GM18907 (cell line): Measurements from ENCODE around the gene POU4F3.

ENCODE experiments used
- ATAC-seq: cut with Tn5 transposase; IDR thresholded peaks from one replicate; pipeline ENCODE4 v1.9.1; 2021; ENCODE audit warnings: mild to moderate bottlenecking, moderate library complexity; ENCODE audit not compliant: unreplicated experiment

POU4F3 gene

DNA sequence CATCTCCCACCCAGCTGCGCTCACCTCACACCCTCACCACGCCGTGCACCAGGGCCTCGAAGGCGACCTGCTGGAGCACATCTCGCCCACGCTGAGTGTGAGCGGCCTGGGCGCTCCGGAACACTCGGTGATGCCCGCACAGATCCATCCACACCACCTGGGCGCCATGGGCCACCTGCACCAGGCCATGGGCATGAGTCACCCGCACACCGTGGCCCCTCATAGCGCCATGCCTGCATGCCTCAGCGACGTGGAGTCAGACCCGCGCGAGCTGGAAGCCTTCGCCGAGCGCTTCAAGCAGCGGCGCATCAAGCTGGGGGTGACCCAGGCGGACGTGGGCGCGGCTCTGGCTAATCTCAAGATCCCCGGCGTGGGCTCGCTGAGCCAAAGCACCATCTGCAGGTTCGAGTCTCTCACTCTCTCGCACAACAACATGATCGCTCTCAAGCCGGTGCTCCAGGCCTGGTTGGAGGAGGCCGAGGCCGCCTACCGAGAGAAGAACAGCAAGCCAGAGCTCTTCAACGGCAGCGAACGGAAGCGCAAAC, 1.1 kb downstream of the POU4F3 start:
- no peak for ATAC-seq

DNA sequence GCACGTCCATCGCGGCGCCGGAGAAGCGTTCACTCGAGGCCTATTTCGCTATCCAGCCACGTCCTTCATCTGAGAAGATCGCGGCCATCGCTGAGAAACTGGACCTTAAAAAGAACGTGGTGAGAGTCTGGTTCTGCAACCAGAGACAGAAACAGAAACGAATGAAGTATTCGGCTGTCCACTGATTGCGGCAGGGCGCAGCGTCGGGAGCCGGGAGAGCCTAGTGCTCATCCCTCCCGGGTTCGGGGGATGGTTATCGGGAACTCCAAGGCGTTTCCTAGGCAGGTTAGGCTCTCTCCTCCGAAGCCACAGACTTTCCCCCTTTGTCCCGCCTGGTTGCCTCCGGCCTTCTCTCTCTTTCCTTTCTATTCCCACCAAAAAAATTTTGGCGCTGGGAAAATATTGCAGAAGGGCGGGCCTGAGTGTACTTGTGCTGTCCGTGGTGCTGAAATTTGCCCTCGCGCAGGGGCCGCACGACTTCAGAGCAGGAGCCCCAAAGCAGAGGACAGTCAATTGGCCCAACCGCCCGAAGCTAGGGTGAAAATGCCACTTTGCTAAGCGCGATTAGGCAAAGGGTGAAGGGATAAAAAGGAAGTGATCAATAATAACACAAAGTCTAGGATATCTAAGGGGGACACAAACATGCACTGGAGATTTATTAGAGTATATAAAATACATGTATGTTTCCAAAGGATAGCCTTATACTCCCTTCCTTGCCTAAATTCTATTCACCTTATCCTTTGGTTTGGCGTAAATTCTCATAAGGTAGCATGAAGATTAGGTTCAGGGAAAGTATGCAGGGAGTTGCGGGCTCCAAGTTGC, 1.8 kb downstream of the POU4F3 start:
- ATAC-seq, result no peak

DNA sequence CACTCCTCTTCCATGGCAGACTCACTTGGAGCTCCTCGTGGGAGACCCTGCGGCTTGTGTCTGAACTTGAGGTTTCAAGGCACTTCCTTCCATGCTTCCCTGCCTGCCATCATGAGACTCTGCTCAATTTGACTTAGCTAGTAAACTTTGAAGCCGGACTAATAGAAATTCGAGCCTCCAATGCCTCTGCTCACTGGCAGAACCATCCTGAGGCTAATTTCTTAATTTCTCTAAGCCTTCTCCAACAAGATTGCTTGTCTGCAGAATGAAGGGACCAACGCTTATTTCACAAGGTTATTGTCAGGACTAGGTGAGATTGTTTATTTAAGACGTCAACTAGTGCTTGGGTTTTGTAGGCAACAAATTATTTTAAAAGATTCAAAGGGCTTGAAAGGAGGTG, 3.2 kb downstream of the POU4F3 start:
- ATAC-seq, result no peak

DNA sequence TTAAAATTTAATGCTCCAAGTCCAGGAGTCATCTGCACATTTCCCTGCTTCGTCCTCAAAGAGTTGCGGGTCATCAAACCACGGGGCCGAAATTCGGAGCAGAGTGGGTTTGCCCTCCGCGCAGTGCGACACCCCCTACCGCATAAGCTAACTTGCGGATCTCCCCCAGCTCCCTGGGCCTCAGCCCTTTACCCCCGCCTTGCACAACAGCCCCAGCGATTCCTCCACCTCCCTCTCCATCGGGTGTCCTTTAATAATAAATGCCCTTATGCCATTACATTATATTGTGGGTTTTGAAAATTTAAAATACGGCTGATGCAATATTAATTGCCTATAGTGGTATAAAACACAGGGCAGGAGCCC, 3.9 kb downstream of the POU4F3 start:
- ATAC-seq, result no peak

DNA sequence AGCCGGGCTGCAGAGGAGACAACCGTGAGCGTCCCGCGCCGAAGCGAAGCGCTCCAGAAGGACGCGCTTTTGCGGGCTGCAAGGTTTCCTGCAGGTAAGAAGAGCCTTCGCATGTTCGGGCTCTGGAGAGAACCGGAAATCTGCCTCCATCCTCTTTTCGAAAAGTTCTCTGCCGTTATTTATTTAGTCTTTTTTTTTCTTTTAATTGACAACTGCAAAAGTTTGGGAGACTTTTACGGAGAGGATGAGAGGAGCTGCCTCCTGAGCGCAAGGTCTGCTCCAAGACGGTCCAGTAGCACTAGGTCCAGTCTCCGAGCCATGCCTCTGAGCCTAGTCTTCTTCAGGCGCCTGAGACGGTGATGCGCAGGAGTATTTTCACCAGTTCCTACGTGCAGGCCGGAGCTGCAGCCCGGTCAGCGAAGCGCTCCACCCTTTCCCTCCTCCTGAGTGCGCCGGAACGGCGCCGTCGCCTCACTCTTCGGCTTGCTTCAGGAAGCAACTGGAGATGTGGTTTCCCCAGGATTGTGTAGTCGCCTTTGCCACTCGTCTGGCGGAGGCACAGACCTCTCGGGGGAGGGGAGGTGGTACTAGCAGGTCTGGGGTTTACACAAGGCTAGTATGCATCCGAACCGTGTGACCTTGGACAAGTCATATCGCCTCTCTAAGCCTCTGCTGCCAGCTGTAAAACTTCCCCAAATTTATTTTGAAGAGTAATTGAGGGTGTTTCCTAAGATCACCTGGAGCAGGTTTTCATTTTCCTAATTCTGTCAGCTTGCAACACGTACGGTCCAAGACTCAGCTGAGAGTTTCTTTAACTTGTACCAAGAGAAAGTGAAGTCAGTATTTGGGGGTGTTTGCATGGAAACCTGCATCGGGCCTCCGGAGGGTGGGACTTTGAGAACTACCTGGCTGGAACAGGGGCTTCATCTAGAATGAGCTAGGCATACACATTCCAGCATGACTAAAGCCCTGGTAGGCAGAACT, 4.5 kb downstream of the POU4F3 start:
- no peak for ATAC-seq

DNA sequence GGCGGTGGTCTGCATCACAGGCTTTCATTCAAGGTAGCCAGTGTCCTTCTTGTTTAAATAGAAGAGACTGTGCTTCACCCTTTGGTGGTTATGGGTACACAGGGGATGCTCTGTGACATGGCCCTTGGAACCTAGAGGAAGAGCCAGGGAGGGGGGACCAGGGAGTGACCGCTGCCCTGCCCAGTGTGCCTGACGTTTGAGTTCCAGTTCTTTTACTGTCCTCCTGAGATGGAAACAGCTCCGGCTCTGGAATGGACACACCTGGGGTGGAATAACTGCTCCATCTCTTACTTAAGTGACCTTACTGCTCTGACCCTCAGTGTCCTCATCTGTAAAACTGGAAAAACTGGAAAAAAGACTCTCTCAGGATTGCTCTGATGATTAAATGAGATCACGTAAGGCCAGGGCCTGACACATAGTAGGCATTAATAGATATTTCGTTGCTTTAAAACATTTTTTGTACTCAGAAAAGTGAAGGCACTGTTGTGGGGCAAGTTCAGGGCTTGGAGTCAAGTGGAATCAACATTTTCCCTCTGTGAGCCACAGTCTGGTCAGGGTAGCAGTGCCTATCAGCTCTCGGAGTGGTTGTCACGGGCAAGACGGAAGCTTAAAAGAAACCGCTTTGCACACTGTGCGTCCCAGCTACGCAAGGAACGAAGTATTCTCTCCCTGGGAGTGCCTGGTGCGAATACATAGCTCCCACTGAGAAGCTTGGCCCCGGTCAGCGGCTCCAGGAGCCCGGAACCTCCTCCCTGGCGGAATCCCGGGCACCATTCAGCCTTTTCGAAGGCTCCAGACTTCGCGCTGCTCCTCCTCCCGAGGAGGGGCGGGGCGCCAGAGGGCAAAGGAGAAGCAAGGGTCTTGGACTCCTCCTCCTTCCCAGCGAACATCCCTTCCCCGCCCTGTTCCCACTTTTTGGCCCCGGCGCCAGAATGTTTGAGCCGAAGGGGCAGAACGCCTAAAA, 5.8 kb downstream of the POU4F3 start:
- no peak for ATAC-seq

DNA sequence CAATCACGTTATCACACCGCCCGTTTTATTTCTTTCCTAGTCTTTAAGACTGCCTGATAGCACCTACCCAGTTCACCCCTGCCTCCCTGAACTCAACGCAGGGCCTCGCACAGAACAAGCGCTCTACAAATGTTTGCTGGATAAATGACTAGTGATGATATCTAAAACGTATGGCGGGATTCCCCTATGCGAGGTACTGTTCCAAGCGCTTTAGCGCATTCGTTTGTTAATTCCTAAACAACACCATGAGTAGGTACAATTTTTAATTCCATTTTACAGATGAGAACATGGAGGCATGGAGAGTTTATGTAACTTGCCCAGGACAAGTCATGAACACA, 6.6 kb downstream of the POU4F3 start:
- ATAC-seq, result no peak

DNA sequence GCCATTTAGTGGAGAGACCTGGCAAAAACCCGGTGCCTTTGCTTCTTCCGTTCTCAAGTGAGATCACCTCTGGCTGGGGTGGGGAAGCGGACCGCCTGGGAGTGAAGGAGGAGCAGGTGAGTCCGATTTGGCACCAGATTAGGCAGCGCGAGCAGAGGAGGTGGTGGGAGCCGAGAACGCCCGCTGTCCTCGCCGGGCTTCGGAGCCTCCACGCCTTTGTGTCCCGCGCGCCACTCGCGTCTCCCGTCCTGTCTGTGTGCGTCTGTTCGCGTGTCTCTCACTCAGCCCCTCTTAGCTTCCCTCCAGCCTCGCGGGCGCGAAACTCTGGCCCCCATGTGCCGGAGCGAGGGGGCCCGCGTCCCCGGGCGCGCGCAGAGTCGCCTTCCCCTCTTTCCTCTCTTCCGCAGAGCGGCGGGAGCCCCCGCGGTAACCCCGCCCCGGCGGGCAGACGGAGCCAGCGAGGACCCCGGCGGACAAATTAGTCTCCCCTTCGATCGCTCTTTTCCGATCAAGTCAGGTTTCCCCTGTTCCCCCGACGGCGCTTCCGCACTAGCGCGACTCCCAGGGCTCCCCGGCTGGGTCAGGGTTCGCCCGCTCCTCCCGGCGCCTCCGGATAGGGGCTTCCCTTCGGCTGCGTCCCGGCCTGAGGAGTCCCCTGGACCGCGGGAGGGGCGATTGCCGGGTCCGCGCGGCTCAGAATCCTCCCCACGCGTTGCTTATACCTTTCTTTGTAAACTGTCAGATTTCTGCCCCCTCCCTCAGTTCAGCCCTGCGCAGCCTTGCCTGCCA, 7.1 kb downstream of the POU4F3 start:
- no peak for ATAC-seq

DNA sequence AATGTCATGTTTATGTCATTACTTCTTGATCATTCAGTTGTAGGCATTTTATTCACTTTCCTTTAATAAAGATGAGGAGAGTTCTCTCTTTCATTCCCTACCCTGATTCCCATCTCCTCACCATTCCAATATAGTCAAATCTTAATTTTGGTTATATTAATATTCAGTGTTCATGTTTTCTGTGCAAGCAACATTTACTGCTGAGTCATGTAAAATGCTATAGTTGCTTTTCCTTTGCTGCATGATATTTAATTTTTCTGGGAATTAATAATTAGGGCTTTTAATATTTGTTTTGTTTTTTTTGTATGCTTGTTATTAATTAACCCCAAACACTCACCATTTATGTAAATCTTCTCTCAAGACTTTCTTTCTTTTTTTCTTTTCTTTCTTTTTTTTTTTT, 18.5 kb downstream of the POU4F3 start:
- ATAC-seq, result no peak

DNA sequence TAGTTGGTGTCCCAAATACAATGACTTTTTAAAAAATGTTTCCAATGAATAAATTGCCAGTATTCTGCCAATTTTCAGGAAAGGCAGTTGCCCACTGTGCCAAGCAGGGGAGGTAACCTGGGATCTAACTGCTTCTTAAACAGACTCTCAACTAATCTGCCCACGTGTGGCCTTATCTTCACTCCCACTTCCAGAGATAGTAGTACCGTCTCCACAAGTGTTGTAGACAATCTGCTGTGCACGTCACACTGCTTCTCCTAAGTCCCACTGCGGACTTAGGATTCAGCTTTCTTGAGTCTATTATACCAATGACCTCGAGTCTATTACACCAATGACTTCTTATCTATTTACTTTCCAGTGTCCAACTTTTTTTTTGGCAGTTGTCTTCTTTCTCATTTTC, 21.2 kb downstream of the POU4F3 start:
- ATAC-seq, result no peak

DNA sequence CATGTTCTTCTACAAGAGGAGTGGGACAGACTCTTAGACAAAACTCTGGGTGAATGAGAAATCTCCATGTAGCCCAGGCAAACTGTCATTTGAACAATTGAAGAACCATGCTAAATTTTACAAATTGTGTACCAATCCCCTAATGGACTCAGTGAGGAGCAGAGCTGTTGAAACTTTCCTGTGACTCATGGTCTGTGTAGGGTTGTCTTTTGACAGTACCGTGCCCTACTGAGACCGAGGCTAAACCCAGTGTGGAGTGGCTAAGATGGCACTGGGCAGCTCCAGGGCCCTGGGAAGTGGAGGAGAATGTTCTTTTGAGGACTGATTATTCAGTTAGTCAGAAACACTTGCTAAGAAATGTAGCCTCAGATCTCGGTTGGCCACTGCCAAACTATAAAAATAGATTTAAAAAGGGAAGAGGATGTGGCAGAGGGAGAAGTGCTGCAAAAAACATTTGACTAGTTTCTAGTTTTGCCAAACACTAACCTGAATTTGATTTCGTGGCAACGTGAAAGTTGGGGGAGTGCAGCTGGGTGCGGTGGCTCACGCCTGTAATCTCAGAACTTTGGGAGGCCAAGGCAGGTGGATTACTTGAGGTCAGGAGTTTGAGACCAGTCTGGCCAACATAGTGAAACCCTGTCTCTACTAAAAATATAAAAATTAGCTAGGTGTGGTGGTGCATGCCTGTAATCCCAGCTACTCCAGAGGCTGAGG, 24.7 kb downstream of the POU4F3 start:
- no peak for ATAC-seq

DNA sequence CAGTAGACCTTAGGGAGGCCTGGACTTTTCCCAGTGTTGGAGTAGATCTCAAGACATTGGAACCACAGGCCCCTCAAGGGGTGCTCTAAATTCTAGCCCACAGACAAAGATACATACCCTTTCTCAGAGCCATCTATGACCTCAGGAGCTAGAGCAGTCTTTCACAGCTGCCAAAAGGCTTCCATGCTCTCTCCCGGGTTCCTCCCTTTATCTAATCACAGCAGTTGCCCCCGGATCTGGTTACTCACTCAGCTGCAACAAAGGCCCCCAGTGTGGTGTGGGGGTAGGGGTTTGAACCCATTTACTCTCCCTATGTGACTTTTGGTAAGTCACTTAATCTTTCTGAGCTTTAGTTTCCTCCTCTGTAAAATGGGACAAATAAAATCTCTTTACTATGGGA, 27.0 kb downstream of the POU4F3 start:
- ATAC-seq, result no peak

DNA sequence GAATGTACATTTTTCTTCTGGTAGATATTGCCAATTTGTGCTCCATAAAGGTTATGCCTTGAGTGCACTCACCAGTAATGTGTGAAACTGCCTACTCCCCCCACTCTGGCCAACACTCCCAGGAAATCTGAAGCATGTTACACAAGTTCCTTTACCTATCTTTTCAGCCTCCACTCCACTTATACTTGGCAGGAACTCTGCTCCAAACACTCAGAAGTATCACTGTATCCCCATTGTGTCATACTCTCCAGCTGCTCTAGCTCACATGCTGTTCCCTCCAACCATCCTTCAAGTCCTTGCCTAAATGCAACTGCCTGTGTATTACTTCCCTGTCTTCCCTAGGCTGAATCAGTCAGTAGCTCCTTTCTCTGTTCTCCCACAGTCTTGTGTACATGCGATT, 28.3 kb downstream of the POU4F3 start:
- ATAC-seq, result no peak

DNA sequence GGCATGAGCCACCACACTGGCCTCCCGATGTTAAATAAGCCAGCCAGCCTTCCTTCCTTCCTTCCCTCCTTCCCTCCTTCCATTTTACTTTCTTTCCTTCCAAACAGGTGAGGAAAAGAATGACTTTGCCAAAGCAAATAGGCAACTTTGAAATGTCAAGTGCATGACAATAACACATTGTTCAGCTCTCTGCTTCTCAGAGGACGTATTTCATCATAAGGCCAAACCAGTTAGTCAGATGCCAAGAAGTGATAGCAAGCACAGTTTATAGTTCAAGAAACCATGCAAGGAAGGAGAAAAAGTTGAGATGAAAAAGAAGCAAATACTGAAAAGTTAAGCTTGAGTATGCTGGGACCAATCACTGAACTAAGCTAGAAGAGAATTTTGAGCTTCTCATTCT, 29.5 kb downstream of the POU4F3 start:
- ATAC-seq, result no peak

DNA sequence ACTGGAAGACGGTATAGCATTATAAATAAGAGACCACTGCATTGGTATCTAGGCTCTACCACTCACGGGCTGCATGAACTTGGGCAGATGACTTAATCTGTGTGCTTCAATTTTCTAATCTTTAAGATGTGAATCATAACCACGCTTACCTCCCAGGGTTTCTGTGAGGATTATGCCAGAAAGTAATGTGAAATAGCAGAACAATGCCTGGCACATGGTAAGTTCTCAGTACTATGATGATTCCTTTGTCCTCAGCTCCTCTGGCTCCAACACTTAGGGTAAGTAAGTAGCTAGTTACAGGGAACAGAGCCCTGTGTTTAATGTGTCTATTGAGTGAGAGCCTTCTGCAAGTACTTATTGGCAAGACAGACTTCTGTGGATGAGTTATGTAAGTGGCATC, 31.1 kb downstream of the POU4F3 start:
- no peak for ATAC-seq

DNA sequence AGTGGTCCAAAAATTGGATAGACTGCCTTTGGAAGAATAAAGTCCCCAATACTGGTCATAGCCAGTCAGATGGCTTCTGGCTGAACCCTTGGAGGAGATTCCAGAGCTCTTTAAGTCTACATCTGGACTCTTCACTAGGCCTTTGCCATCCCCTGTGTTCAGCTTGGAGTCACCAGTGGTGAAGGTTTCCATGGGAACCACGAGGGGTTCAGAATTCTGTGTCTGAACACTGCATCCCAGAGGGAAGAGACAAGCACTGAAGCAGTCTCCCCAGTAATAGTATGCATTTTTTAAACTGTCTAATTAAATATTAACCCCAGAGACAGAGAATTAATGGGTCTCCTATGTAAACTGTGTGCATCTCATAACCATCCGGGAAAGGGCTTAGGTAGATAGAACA, 38.2 kb downstream of the POU4F3 start:
- ATAC-seq, result no peak

DNA sequence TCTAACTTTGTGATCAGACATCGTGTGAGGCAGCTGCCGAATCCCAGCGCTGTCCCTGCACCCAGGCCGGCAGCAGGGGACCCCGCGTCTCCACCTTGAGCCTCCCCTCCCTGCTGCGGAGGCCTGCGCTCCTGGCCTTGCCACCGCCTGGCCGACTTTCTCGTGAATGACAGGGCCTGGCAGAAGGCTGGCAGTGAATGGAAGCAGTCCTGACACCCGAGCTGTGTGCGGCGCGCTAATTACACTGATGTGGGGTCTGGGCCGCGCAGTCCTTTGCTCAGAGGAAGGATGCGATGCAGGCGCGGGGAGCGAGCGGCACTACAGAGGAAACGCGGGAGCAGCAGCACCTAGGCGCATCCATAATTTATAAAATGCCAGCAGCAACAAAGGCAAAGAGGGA, 40.3 kb downstream of the POU4F3 start:
- ATAC-seq, result no peak

DNA sequence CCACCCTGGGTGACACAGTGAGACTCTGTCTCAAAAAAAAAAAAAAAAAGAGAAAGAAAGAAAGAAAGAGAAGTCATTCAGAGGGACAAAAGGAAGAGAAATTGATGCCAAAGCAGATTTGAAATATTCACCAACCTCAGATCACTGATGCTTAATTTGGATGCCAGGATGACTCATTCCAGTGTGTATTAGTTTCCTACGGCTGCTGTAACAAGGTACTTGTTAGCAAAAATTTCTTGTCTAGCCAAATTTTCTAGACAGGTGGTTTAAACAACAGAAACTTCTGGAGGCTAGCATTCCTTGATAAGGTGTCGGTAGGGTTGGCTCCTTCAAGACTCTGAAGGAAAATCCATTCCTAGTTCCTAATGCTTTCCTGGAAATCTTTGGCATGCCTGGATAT, 42.1 kb downstream of the POU4F3 start:
- ATAC-seq, result no peak

DNA sequence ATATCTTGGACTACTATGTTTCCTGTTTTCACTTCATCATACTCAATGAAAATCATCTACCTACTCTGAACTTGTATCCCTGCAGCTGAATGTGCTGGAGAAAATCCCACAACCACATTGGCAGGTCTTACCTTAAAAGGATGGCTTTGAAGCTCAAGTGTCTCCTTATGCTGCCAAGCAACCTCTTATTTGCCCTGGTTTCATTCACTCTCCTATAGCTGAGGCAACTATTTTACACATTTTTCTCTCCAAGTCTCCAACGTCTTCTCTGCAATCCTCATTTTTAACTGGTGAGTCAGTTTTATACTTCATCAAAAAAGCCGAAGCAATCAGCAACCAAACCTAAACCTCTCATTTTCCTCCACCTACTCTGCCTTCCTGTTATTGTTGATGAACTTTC, 49.7 kb downstream of the POU4F3 start:
- ATAC-seq, result no peak
